H1 (cell line): ENCODE results near the gene DAAM1.

Experiments
- CEBPB ChIP-seq: IDR thresholded peaks from 2 replicates; pipeline ENCODE4 v1.6.1; 2012; ENCODE audit warnings: low read depth, low read length
- CTCF ChIP-seq, 3 experiments: IDR thresholded peaks; 1 replicate in 2 of 3; 2 replicates in 1 of 3; pipeline versions ENCODE4 v1.5.1 to v1.6.1; 2011; ENCODE audit warnings: low read length in 3 of 3, mild to moderate bottlenecking in 3 of 3, inconsistent platforms in 2 of 3, low read depth in 1 of 3, moderate library complexity in 1 of 3; ENCODE audit not compliant: insufficient read depth in 1 of 3; ENCODE audit errors: control extremely low read depth in 1 of 3
- GABPA ChIP-seq: IDR thresholded peaks from 2 replicates; pipeline ENCODE4 v1.6.1; 2011; ENCODE audit warnings: mild to moderate bottlenecking, low read length, moderate library complexity, borderline replicate concordance; ENCODE audit not compliant: insufficient read depth
- POLR2A ChIP-seq, 2 experiments: IDR thresholded peaks; 1 replicate in 1 of 2; 2 replicates in 1 of 2; pipeline ENCODE4 v1.6.1; 2011; ENCODE audit warnings: low read depth in 2 of 2, low read length in 2 of 2, mild to moderate bottlenecking in 2 of 2; ENCODE audit errors: control extremely low read depth in 1 of 2
- RXRA ChIP-seq: IDR thresholded peaks from 2 replicates; pipeline ENCODE4 v1.6.1; 2011; ENCODE audit warnings: low read depth, mild to moderate bottlenecking, low read length, moderate library complexity; ENCODE audit not compliant: insufficient read depth
- SAP30 ChIP-seq: fragments of 300-600 bp; sonication (generic); IDR thresholded peaks from 2 replicates; pipeline ENCODE4 v1.7.1; 2012; ENCODE audit warnings: low read length, moderate library complexity, mild to moderate bottlenecking, inconsistent platforms; ENCODE audit not compliant: insufficient read depth, insufficient replicate concordance

- TF ChIP-seq POLR2A (IDR thresholded peaks at IDR 0.05; ENCODE audit: control extremely low read depth in 1 of 2, low read depth in 2 of 2, low read length in 2 of 2) (no peak), CTCF (IDR thresholded peaks at IDR 0.05; ENCODE audit: control extremely low read depth in 1 of 3, insufficient read depth in 1 of 3, low read depth in 1 of 3, low read length in 3 of 3) (no peak), CEBPB (no peak), GABPA (no peak), RXRA (no peak), SAP30 (no peak)
These were observed 13.1 kb upstream of the DAAM1 start for GRCh38 chr14:59175404-59175803.
